ENCODE results near the gene PYM1.

DNA sequence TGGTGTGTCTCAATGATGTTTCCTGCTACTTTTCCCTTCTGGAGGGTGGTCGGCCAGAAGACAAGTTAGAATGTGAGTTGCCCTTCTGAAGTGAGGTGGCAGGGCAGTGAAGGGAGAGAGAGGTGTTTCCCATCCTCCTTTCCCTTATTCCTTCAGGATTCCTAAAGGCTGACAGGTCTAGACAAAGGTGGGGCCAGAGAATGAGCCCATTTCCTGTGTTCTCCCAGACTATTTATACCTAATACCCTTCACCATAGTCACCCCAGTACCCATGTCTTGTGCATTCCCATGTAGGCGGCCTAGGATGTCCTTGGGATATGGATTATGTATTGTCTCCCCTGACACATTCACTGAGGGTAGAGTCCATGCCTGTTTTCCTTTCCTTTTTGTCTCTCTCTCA, 10.3 kb upstream of the PYM1 start:
- TF ChIP-seq, protein P1, sequence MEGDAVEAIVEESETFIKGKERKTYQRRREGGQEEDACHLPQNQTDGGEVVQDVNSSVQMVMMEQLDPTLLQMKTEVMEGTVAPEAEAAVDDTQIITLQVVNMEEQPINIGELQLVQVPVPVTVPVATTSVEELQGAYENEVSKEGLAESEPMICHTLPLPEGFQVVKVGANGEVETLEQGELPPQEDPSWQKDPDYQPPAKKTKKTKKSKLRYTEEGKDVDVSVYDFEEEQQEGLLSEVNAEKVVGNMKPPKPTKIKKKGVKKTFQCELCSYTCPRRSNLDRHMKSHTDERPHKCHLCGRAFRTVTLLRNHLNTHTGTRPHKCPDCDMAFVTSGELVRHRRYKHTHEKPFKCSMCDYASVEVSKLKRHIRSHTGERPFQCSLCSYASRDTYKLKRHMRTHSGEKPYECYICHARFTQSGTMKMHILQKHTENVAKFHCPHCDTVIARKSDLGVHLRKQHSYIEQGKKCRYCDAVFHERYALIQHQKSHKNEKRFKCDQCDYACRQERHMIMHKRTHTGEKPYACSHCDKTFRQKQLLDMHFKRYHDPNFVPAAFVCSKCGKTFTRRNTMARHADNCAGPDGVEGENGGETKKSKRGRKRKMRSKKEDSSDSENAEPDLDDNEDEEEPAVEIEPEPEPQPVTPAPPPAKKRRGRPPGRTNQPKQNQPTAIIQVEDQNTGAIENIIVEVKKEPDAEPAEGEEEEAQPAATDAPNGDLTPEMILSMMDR (IDR thresholded peaks at IDR 0.05 in 8 of 11, conservative IDR thresholded peaks at IDR 0.05 in 3 of 11): no peak
- TF ChIP-seq POLR2A (IDR thresholded peaks at IDR 0.05): no peak
- no peak for TF ChIP-seq POLR2AphosphoS5 (IDR thresholded peaks at IDR 0.05)
